NCI-H128 (cell line): Measurements from ENCODE around the gene CAT.

Experiments
- DNase-seq: peaks from one replicate; lab custom pipeline; 2025; ENCODE audit not compliant: unreplicated experiment; lab: John Stamatoyannopoulos, UW

Gene CAT

GRCh38 chr11:34458525-34458924 lies 19.8 kb downstream of the CAT start:
- DNase-seq, result no peak

GRCh38 chr11:34459507-34460162 lies 20.9 kb downstream of the CAT start:
- no peak for DNase-seq

GRCh38 chr11:34460278-34460677 lies 21.5 kb downstream of the CAT start:
- DNase-seq, result no peak

GRCh38 chr11:34461215-34461614 lies 22.5 kb downstream of the CAT start:
- DNase-seq, result no peak

GRCh38 chr11:34464591-34465051 lies 25.9 kb downstream of the CAT start:
- DNase-seq, result no peak

GRCh38 chr11:34466802-34467488 lies 28.2 kb downstream of the CAT start:
- no peak for DNase-seq

- DNase-seq, result no peak
Observed at GRCh38 chr11:34468209-34468841, 29.6 kb downstream of the CAT start.

- no peak for DNase-seq
Observed at GRCh38 chr11:34473603-34474169, 35.0 kb downstream of the CAT start.

- DNase-seq, result no peak
Observed at GRCh38 chr11:34475656-34476055, 36.9 kb downstream of the CAT start.

- no peak for DNase-seq
Observed at GRCh38 chr11:34476849-34477248, 38.1 kb downstream of the CAT start.

GRCh38 chr11:34478845-34479663 lies 40.3 kb downstream of the CAT start:
- no peak for DNase-seq

- DNase-seq, result no peak
Observed at GRCh38 chr11:34480314-34480713, 41.6 kb downstream of the CAT start.

- no peak for DNase-seq
Observed at GRCh38 chr11:34481307-34481706, 42.6 kb downstream of the CAT start.

GRCh38 chr11:34483106-34483874 lies 44.6 kb downstream of the CAT start:
- no peak for DNase-seq

- no peak for DNase-seq
Observed at GRCh38 chr11:34487430-34487829, 48.7 kb downstream of the CAT start.

- DNase-seq, result no peak
Observed at GRCh38 chr11:34488855-34489557, 50.3 kb downstream of the CAT start.

GRCh38 chr11:34490304-34490703 lies 51.6 kb downstream of the CAT start:
- no peak for DNase-seq

- DNase-seq, result peak; percentile 30
Observed at GRCh38 chr11:34492806-34493414, 54.2 kb downstream of the CAT start.

GRCh38 chr11:34493468-34493867 lies 54.7 kb downstream of the CAT start:
- DNase-seq, result no peak
